Amniotic epithelial cell (primary cell): ENCODE data around the gene STK11IP.
A peak's percentile ranks its signal among the peaks of the same experiment; 100 is the strongest.

Experiments used
- DNase-seq: peaks from one replicate; pipeline ENCODE4 v3.0.0-alpha.2; 2010; ENCODE audit warnings: low read depth

Gene STK11IP

GRCh38 chr2:219581346-219581745 is 16.3 kb upstream of the STK11IP start:
- no peak for DNase-seq

GRCh38 chr2:219591091-219591490 is 6.6 kb upstream of the STK11IP start:
- DNase-seq: no peak

GRCh38 chr2:219592736-219593135 is 4.9 kb upstream of the STK11IP start:
- no peak for DNase-seq

GRCh38 chr2:219593154-219593553 is 4.5 kb upstream of the STK11IP start:
- DNase-seq: no peak

GRCh38 chr2:219595256-219595655 is 2.4 kb upstream of the STK11IP start:
- peak; percentile 69 for DNase-seq

GRCh38 chr2:219596954-219597551 is 604 bp upstream of the STK11IP start:
- DNase-seq: peak; percentile 23

- DNase-seq: no peak
Observed at GRCh38 chr2:219598308-219599078, 836 bp downstream of the STK11IP start.

GRCh38 chr2:219603771-219604170 is 6.1 kb downstream of the STK11IP start:
- DNase-seq: no peak

- no peak for DNase-seq
Observed at GRCh38 chr2:219605607-219605954, 7.9 kb downstream of the STK11IP start.

- no peak for DNase-seq
Observed at GRCh38 chr2:219607931-219608330, 10.3 kb downstream of the STK11IP start.

- DNase-seq: no peak
Observed at GRCh38 chr2:219608399-219608964, 10.8 kb downstream of the STK11IP start.

- no peak for DNase-seq
Observed at GRCh38 chr2:219609149-219609750, 11.6 kb downstream of the STK11IP start.

- DNase-seq: no peak
Observed at GRCh38 chr2:219611306-219611705, 13.6 kb downstream of the STK11IP start.

- peak; percentile 5 for DNase-seq
Observed at GRCh38 chr2:219611866-219612576, 14.4 kb downstream of the STK11IP start.

- DNase-seq: no peak
Observed at GRCh38 chr2:219612577-219613286, 15.1 kb downstream of the STK11IP start.

- DNase-seq: no peak
Observed at GRCh38 chr2:219613461-219614070, 15.9 kb downstream of the STK11IP start.

- DNase-seq: no peak
Observed at GRCh38 chr2:219614076-219614860, 16.6 kb downstream of the STK11IP start.

- no peak for DNase-seq
Observed at GRCh38 chr2:219615036-219615435, 17.4 kb downstream of the STK11IP start.

GRCh38 chr2:219615894-219616293 is 18.2 kb downstream of the STK11IP start:
- no peak for DNase-seq

- no peak for DNase-seq
Observed at GRCh38 chr2:219616550-219616949, 18.9 kb downstream of the STK11IP start.

GRCh38 chr2:219618733-219619122 is 21.1 kb downstream of the STK11IP start:
- DNase-seq: no peak
